ENCODE results near the gene ACCSL.

- TF ChIP-seq CTCF (IDR thresholded peaks at IDR 0.05) (no peak), POLR2AphosphoS5 (IDR thresholded peaks at IDR 0.05; ENCODE audit: insufficient read depth in 1 of 2, low read depth in 1 of 2) (no peak)
Observed at GRCh38 chr11:44028401-44028800, 19.4 kb upstream of the ACCSL start.
